GM19035 (cell line): ENCODE results near the gene VSTM2B.

Experiments
- ATAC-seq: cut with Tn5 transposase; IDR thresholded peaks from one replicate; pipeline ENCODE4 v1.9.1; 2021; ENCODE audit not compliant: unreplicated experiment

The VSTM2B gene

GRCh38 chr19:29495901-29496441 lies 29.8 kb upstream of the VSTM2B start:
- ATAC-seq = no peak

DNA sequence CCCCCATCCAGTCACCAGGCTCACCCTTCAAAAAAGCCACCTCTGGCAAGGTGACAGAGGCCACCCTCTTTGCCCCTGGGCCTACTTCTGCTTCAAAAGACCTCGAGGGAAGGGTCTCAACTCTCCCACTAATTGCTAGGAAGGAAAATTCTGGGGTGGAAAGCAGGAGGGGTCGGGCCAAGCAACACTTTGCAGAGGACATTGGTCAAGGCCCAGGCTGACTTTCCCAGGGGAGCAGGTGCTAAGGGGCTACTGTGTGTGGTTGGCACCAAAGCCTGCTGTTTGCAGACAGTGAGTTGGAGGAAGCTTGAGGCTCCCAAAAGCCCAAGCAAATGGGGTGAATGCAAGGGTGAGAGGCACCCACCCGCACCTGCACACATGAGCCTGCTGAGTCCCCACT lies 28.6 kb upstream of the VSTM2B start:
- ATAC-seq = no peak

- ATAC-seq = no peak
These were observed 27.9 kb upstream of the VSTM2B start for GRCh38 chr19:29497686-29498436.

- no peak for ATAC-seq
These were observed 26.4 kb upstream of the VSTM2B start for GRCh38 chr19:29499261-29499920.

DNA sequence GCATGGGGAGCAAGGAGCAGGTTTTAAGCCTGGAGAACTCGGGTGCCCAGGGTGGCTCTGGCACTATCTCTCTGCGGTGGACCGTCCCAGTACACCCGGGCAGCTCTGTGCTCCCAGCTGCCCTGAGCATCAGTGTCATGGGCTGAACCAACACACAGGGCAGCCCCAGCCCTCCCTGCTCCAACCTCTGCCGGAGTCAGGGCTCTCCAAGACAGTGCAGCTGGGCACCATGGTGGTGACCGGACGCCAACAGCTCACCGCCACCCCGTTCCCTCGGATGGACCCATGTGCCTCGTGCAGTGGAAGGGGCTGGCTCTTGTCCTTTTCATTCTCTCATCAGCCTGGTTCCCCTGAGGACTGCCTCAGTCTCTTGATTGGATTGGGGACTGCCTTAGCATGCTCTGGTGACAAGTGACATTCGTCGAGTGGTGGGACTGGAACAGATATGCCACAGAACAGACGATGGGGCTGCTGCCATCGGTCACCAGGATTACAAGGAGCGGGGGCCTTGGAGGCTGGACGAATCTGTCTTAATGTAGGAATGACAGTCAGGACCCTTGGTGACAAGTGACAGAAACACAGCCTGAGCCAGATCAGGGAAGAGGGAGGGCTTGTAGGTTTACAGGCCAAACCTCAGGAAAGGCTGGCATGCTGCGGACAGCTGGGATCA lies 25.7 kb upstream of the VSTM2B start:
- no peak for ATAC-seq

DNA sequence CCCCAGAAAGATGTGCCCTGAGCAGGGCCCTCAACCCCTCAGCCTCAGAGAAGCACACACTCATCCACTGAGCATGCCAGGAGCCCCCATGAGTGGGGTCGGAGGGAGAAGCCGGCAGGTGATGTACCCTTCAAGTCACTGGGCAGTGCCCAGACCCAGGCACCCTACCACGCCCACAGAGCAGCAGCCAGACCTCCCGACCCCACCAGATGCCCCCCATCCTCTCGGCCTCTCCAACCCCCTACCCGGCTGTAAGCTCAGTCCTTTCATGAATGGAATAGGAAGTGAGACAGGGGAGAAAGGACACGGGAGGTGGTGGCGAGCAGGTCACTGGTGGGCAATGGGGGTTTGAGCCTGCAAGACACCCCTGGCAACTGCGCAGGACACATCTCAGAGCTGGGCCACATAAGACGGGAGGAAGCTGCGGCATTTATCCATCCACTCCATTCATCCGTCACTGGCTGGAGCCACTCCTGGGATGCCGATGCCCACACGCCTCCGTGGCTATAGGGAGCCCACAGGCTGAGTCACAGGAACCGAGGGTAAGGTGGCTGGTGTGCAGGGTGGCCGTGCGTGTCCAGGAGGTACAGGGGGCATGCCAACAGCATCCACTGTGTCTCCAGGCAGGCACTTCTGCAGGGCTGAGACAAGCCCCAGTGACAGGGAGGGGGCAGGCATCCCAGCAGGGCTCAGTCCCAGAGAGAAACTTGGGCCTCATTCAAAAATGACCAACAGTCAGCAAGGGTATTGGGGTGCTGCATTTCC lies 23.8 kb upstream of the VSTM2B start:
- ATAC-seq = no peak

DNA sequence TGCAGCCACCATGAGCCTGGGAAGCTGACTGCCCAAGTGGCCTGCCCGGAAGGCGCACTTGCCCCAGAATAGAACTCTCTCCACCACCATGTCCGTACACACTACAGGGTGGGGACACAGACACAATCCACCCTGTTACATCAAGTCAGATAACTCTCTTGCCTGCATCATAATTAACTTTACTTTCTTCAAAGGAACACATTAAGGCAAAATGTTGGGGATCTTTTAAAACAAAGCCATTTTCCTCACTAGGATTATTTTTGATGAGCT lies 23.3 kb upstream of the VSTM2B start:
- ATAC-seq = no peak

- no peak for ATAC-seq
These were observed 22.5 kb upstream of the VSTM2B start for GRCh38 chr19:29503140-29503758.

- no peak for ATAC-seq
These were observed 22.0 kb upstream of the VSTM2B start for GRCh38 chr19:29503785-29504184.

- ATAC-seq = no peak
These were observed 21.3 kb upstream of the VSTM2B start for GRCh38 chr19:29504454-29504853.

DNA sequence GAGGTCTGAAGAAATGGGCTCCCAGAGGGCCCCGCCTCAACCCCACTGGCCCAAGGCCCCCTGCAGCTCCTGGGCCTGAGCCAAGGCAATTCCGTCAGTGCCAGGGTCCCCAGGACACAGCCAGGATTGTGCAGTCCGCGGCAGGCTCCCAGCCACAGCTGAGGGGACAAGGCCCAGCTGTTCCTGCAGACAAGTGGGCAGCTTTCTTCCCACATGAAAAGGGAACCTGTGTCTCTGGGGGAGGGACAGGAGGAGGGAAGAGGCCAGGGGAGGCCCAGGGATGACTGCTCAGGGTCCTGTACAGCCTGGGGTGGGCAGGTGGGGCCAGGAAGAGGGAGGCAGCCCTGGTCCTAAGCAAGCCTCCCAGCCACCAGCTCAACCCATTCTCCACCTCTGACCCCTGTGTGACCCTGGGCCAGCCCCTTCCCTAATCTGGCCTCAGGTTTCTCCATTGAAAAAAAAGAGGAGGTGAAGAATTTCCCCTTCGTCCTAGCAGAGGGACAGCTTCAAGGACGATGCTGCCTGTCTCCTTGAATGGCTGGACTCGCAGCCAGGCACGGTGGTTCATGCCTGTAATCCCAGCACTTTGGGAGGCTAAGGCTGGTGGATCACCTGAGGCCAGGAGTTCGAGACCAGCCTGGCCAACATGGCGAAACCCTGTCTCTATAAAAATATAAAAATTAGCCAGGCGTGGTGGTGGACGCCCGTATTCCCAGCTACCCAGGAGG lies 20.5 kb upstream of the VSTM2B start:
- no peak for ATAC-seq

GRCh38 chr19:29506619-29506911 lies 19.2 kb upstream of the VSTM2B start:
- no peak for ATAC-seq

DNA sequence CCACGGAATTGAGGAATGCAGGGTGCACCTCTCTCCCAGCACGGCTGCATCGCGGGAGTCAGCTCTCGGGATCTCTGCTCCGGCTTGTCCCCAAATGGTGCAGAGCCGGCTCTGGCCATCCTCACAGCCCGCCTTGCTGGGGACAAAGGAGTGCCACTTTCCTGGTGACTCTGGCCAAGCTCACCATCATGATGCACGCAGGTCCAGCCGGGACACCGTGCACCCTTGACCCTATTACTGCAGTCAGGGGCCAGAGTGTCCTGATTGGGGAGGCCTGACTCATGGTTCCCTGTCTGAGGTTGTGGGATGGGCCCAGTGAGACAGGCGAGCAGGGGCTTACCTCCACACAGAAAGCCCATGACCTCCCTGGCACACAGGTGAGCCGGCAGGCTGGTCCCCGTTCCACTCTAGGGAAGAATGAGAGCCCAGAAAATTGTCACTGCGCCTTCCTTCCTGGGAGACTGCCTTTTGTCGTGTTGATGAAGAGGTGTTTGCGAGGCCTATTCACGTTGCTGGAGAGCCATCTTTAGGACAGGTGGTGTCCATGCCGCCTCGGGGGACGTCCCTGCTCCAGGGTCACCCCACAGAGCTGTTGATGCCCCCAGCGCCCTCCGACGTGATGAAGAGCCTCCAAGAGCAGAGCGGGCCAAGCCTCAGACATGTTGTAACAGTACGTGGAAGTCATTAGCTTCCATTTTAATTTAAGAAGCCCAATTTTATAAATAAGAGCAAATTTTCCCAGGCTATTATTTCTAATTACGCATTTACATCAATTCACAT lies 18.5 kb upstream of the VSTM2B start:
- no peak for ATAC-seq

GRCh38 chr19:29508181-29508580 lies 17.6 kb upstream of the VSTM2B start:
- no peak for ATAC-seq

DNA sequence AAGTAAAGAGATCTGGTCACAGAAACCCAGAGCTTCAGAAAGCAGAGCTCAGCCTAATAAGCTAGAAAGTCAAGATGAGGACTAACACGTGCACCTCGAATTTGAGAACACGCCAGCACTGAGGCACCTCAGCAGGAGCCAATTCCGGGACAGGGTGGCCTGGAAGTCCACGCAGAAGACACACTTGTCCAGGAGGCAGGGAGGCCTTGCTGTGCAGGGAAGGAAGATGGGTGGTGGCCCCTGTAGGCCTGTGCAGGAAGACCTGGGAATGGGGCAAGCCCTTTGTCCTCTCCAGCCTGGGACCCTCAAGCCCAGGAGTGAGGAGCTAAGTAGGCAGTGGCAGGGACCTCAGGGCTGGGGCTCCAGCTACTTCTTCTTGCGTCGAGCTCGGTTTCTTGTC lies 16.3 kb upstream of the VSTM2B start:
- ATAC-seq = no peak

DNA sequence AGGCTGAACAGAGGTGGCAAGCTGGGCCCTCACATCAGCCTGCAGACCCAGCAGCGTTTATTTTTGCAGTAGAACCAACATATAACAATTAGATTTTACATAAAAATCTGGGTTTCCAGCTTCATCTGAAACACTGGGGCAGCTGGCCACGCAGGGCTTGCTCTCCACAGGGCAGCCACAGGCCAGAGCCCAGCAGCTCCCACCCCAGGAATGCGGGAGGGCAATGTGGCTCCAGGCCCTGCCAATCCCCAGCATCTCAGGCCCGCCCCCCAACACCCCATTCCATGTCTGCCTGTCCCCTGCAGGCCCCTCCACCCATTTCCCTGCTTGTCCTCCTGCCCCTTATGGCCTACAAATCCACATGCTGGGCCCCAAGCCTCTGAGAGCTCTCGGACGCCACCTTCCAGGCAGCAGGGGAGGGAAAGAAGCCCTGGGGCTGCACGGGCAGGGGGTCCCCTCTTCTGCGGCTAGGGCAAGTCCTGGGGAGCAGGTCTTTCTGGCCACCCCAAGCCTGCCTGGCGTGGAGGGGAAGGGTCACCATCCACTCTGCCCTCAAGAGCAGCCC lies 15.0 kb upstream of the VSTM2B start:
- ATAC-seq = no peak

- no peak for ATAC-seq
These were observed 14.0 kb upstream of the VSTM2B start for GRCh38 chr19:29511768-29512167.

DNA sequence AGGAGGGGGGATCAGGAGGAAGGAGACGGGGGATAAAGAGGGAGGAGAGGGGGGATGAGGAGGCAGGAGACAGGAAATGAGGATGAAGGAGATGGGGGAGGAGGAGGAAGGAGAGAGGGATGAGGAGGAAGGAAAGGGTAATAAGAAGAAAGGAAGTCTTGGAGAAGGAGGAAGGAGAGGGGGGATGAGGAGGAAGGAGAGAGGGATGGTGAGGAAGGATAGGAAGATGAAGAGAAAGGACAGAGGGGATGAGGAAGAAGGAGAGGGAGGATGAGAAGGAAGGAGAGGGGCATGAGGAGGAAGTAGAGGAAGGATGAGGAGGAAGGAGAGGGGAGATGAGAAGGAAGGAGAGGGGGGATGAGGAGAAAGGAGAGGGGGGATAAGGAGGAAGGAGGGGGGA lies 13.0 kb upstream of the VSTM2B start:
- ATAC-seq = no peak

DNA sequence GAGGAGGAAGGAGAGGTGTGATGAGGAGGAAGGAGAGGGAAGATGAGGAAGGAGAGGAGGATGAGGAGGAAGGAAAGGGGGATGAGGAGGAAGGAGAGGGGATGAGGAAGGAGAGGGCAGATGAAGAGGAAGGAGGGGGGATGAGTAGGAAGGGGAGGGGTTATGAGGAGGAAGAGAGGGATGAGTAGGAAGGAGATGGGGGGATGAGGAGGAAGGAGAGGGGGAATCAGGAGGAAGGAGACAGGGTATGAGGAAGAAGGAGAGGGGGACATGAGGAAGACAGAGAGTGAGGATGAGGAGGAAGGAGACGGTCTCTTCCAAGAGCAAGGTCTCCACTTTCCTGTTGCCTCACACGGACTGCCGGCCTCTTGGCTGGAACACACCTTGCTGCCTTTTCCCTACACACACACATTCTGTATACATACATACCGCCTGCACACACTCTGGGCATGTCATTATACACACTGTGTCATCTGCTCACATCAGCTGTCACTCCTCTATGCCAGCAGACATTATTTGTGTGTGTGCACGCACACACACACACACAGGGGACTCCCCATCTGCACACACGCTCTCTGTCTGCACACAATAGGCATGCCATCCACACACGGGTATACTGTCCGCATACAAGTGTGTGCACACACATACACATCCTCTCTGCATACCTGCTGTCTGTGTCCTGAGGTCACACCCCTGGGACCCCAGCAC lies 11.1 kb upstream of the VSTM2B start:
- ATAC-seq = no peak
